OCI-LY1 (cell line): ENCODE data around the gene DOLPP1.

ENCODE experiments used
- H2AFZ ChIP-seq: fragments of 200-600 bp; sonication (generic), shearing (Covaris generic); 2 replicates; pipeline ENCODE4 v1.6.0; 2014; ENCODE audit warnings: antibody characterized with exemption, mild to moderate bottlenecking, low read length
- H3F3A ChIP-seq: fragments of 200-600 bp; sonication (generic), shearing (Covaris generic); 2 replicates; pipeline ENCODE4 v1.6.0; 2014; ENCODE audit warnings: mild to moderate bottlenecking, antibody characterized with exemption, low read length, moderate library complexity; ENCODE audit not compliant: insufficient read depth
- H3K27ac ChIP-seq: fragments of 200-600 bp; sonication (generic); 2 replicates; pipeline ENCODE4 v1.5.1; 2014; ENCODE audit warnings: low read length, mixed run types, mild to moderate bottlenecking, low read depth; ENCODE audit not compliant: poor library complexity, severe bottlenecking
- H3K27me3 ChIP-seq: fragments of 200-600 bp; sonication (generic); 2 replicates; pipeline ENCODE4 v1.6.0; 2014; ENCODE audit warnings: antibody characterized with exemption, mild to moderate bottlenecking, low read length, moderate library complexity; ENCODE audit not compliant: insufficient read depth
- H3K36me3 ChIP-seq: fragments of 200-600 bp; sonication (generic); 2 replicates; pipeline ENCODE4 v1.6.1; 2014; ENCODE audit warnings: mild to moderate bottlenecking, antibody characterized with exemption, low read length, moderate library complexity, mixed read lengths; ENCODE audit not compliant: insufficient read depth
- H3K4me1 ChIP-seq: fragments of 200-600 bp; sonication (generic); 2 replicates; pipeline ENCODE4 v1.5.1; 2014; ENCODE audit warnings: mild to moderate bottlenecking, low read length, moderate library complexity; ENCODE audit not compliant: insufficient read depth, severe bottlenecking
- H3K4me2 ChIP-seq: fragments of 200-600 bp; sonication (generic), shearing (Covaris generic); 2 replicates; pipeline ENCODE4 v1.6.1; 2014; ENCODE audit warnings: low read length
- H3K4me3 ChIP-seq: fragments of 200-600 bp; sonication (generic); 2 replicates; pipeline ENCODE4 v1.5.1; 2014; ENCODE audit warnings: low read length, low read depth, mild to moderate bottlenecking, mixed read lengths; ENCODE audit not compliant: poor library complexity, severe bottlenecking
- H3K79me2 ChIP-seq: fragments of 200-600 bp; shearing (Covaris generic); 2 replicates; pipeline ENCODE4 v1.6.1; 2016; ENCODE audit warnings: mixed run types, low read length, mixed read lengths; ENCODE audit not compliant: insufficient read depth
- H3K9ac ChIP-seq: fragments of 200-600 bp; sonication (generic), shearing (Covaris generic); 2 replicates; pipeline ENCODE4 v1.6.1; 2014; ENCODE audit warnings: mild to moderate bottlenecking, low read length, mixed read lengths
- H3K9me2 ChIP-seq: fragments of 200-600 bp; sonication (generic), shearing (Covaris generic); 2 replicates; pipeline ENCODE4 v1.6.1; 2014; ENCODE audit warnings: low read depth, mild to moderate bottlenecking, low read length, mixed read lengths
- H3K9me3 ChIP-seq: fragments of 200-600 bp; shearing (Covaris generic); 2 replicates; pipeline ENCODE4 v1.6.1; 2014; ENCODE audit warnings: low read length, mixed read lengths
- H4K20me1 ChIP-seq: fragments of 200-600 bp; sonication (generic), shearing (Covaris generic); 2 replicates; pipeline ENCODE4 v1.6.0; 2016; ENCODE audit warnings: mild to moderate bottlenecking, low read length; ENCODE audit not compliant: insufficient read depth
- EZH2 ChIP-seq: fragments of 200-600 bp; sonication (generic), shearing (Covaris generic); IDR thresholded peaks from 2 replicates; pipeline ENCODE4 v1.8.0; 2017; ENCODE audit warnings: borderline replicate concordance, mixed run types, mild to moderate bottlenecking, antibody characterized with exemption, low read length, moderate library complexity, mixed read lengths
- TF ChIP-seq, protein P1 (sequence below): fragments of 200-600 bp; sonication (generic), shearing (Covaris generic); IDR thresholded peaks from 2 replicates; pipeline ENCODE4 v1.5.1; 2017; ENCODE audit warnings: mild to moderate bottlenecking, antibody characterized with exemption, low read length, moderate library complexity, mixed read lengths

Gene DOLPP1

GRCh38 chr9:129107651-129108050 is 26.7 kb downstream of the DOLPP1 start:
- H3K36me3 ChIP-seq = no peaks in the 10 kb centered on the region
- H2AFZ ChIP-seq = no peak overlapping the region
- H3K79me2 ChIP-seq = peaks cover 7% of the 10 kb centered on the region
- H3K9me2 ChIP-seq = no peaks in the 10 kb centered on the region
- H3K9ac ChIP-seq = no peak overlapping the region
- no peak overlapping the region for H3K4me2 ChIP-seq
- H3F3A ChIP-seq = no peaks in the 10 kb centered on the region
- H4K20me1 ChIP-seq = no peaks in the 10 kb centered on the region
- no peak for TF ChIP-seq EZH2
- TF ChIP-seq, protein P1, sequence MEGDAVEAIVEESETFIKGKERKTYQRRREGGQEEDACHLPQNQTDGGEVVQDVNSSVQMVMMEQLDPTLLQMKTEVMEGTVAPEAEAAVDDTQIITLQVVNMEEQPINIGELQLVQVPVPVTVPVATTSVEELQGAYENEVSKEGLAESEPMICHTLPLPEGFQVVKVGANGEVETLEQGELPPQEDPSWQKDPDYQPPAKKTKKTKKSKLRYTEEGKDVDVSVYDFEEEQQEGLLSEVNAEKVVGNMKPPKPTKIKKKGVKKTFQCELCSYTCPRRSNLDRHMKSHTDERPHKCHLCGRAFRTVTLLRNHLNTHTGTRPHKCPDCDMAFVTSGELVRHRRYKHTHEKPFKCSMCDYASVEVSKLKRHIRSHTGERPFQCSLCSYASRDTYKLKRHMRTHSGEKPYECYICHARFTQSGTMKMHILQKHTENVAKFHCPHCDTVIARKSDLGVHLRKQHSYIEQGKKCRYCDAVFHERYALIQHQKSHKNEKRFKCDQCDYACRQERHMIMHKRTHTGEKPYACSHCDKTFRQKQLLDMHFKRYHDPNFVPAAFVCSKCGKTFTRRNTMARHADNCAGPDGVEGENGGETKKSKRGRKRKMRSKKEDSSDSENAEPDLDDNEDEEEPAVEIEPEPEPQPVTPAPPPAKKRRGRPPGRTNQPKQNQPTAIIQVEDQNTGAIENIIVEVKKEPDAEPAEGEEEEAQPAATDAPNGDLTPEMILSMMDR = no peak
- no peaks in the 10 kb centered on the region for H3K9me3 ChIP-seq
- no peak overlapping the region for H3K27ac ChIP-seq
- H3K4me3 ChIP-seq = no peak overlapping the region
- 0 out of 2 replicates have a peak, but pooled peaks cover 4% of the 10 kb centered on the region for H3K27me3 ChIP-seq
- H3K4me1 ChIP-seq = peaks cover 14% of the 10 kb centered on the region

DNA sequence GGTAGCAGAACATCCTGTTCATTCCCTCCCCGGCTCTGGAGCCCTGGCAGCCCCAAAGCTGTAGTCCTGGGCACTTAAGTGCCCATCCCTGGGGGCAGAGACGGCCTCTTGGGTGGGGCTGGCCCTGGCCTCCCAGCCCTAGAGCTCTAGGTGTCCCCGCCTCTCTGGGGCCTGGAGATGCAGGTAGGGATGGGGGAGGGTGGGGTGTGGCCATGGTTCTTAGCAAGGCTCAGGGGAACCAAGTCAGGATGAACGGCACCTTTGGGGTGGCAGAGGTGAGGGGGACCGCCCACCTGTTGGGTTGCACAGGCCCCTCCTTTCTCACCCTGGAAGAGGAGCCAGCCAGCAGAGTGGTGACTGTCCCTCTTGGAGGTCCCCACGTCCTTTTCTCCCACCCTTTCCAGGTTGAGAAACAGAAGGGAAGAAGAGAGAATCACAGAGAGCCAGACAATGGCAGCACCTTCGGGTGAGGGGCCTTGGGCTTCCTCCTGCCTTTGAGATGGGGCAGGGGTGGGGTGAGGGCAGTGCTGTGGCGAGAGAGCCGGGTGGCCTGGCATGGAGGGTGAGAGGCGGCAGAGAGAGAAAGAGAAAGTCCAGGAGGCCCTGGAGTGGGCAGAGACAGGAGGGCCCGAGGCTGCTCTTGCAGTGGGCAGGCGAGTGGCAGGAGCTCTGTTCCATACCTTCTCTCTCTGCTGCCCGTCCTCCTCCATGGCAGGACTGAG is 27.3 kb downstream of the DOLPP1 start:
- Histone ChIP-seq H2AFZ (no peak overlapping the region), H3K4me2 (no peak overlapping the region), H3K4me1 (peaks cover 19% of the 10 kb centered on the region), H3K27me3 (0 out of 2 replicates have a peak, but pooled peaks cover 3% of the 10 kb centered on the region), H3F3A (no peaks in the 10 kb centered on the region), H3K9me2 (no peaks in the 10 kb centered on the region), H3K79me2 (peaks cover 7% of the 10 kb centered on the region), H3K27ac (no peak overlapping the region), H3K9ac (no peak overlapping the region), H4K20me1 (no peaks in the 10 kb centered on the region), H3K36me3 (no peaks in the 10 kb centered on the region), H3K4me3 (no peak overlapping the region), H3K9me3 (no peaks in the 10 kb centered on the region)
- TF ChIP-seq, protein P1 = no peak
- TF ChIP-seq EZH2 = no peak

GRCh38 chr9:129108805-129109536 is 28.1 kb downstream of the DOLPP1 start:
- H2AFZ ChIP-seq = no peak overlapping the region
- H3K9me3 ChIP-seq = no peaks in the 10 kb centered on the region
- no peaks in the 10 kb centered on the region for H4K20me1 ChIP-seq
- no peak overlapping the region for H3K9ac ChIP-seq
- no peaks in the 10 kb centered on the region for H3K36me3 ChIP-seq
- no peak overlapping the region for H3K4me3 ChIP-seq
- no peaks in the 10 kb centered on the region for H3F3A ChIP-seq
- H3K27me3 ChIP-seq = 0 out of 2 replicates have a peak, but pooled peaks cover 3% of the 10 kb centered on the region
- H3K27ac ChIP-seq = no peak overlapping the region
- TF ChIP-seq EZH2 = no peak
- TF ChIP-seq, protein P1 = no peak
- peaks cover 27% of the 10 kb centered on the region for H3K4me1 ChIP-seq
- H3K79me2 ChIP-seq = peaks cover 13% of the 10 kb centered on the region
- no peak overlapping the region for H3K4me2 ChIP-seq
- no peaks in the 10 kb centered on the region for H3K9me2 ChIP-seq
